Measurements from ENCODE around the gene GCC1.

- TF ChIP-seq CTCF (IDR thresholded peaks at IDR 0.05) (no peak), POLR2A (IDR thresholded peaks at IDR 0.05) (no peak)
These were observed 31.3 kb upstream of the GCC1 start for GRCh38 chr7:127616724-127617123.

All from body of pancreas (tissue), 4 donors.